ENCODE data around the gene C22orf31. TPM values are rescaled to one million over a fixed set of nuclear protein-coding genes. Genes with fewer than 3 reads are reported as not detected.
"Not testable (repeated sequence)": the region's sequence is repeated elsewhere in the genome, so short reads cannot be mapped to it uniquely, and the experiment has no call there.

Gene C22orf31
- total RNA-seq, 2 donors from 2014 or later: not detected

- no peak overlapping the region for H3K27ac Mint-ChIP-seq
- H3K4me3 Mint-ChIP-seq: no peak overlapping the region
- DNase-seq (peak; percentile 21 to 45 (median 24)), ATAC-seq (peak; percentile 72)
- no peaks in the 10 kb centered on the region for H3K4me1 Mint-ChIP-seq
- H3K27me3 Mint-ChIP-seq: no peaks in the 10 kb centered on the region
- no peaks in the 10 kb centered on the region for H3K9me3 ChIP-seq (ENCODE audit: control insufficient read depth, low read length, poor library complexity, severe bottlenecking)
- no peaks in the 10 kb centered on the region for H3K36me3 Mint-ChIP-seq (ENCODE audit: low read depth)
Measured at GRCh38 chr22:29040385-29041275, 21.0 kb downstream of the C22orf31 start.

- H3K4me1 Mint-ChIP-seq; H3K9me3 ChIP-seq (ENCODE audit: control insufficient read depth, low read length, poor library complexity, severe bottlenecking); H3K27ac Mint-ChIP-seq; ATAC-seq; DNase-seq; H3K36me3 Mint-ChIP-seq (ENCODE audit: low read depth); H3K4me3 Mint-ChIP-seq; H3K27me3 Mint-ChIP-seq: not testable (repeated sequence)
Measured at GRCh38 chr22:29039684-29040083, 21.9 kb downstream of the C22orf31 start.

GRCh38 chr22:29039148-29039547 lies 22.5 kb downstream of the C22orf31 start:
- H3K4me3 Mint-ChIP-seq: no peak overlapping the region
- no peaks in the 10 kb centered on the region for H3K36me3 Mint-ChIP-seq (ENCODE audit: low read depth)
- no peaks in the 10 kb centered on the region for H3K9me3 ChIP-seq (ENCODE audit: control insufficient read depth, low read length, poor library complexity, severe bottlenecking)
- H3K4me1 Mint-ChIP-seq: no peaks in the 10 kb centered on the region
- DNase-seq: no peak
- ATAC-seq: no peak
- H3K27ac Mint-ChIP-seq: no peak overlapping the region
- no peaks in the 10 kb centered on the region for H3K27me3 Mint-ChIP-seq

GRCh38 chr22:29037340-29037932 lies 24.2 kb downstream of the C22orf31 start:
- ATAC-seq: no peak
- Mint-ChIP-seq H3K36me3 (ENCODE audit: low read depth) (no peaks in the 10 kb centered on the region), H3K4me1 (no peaks in the 10 kb centered on the region), H3K4me3 (no peak overlapping the region), H3K27me3 (peaks cover 1% of the 10 kb centered on the region), H3K27ac (no peak overlapping the region)
- no peak for DNase-seq
- H3K9me3 ChIP-seq (ENCODE audit: control insufficient read depth, low read length, poor library complexity, severe bottlenecking): no peaks in the 10 kb centered on the region

GRCh38 chr22:29032584-29032983 lies 29.0 kb downstream of the C22orf31 start:
- Mint-ChIP-seq H3K36me3 (ENCODE audit: low read depth) (peaks cover 2% of the 10 kb centered on the region), H3K4me3 (no peak overlapping the region), H3K27ac (no peak overlapping the region), H3K27me3 (peaks cover 40% of the 10 kb centered on the region), H3K4me1 (peaks cover 5% of the 10 kb centered on the region)
- DNase-seq: no peak
- H3K9me3 ChIP-seq (ENCODE audit: control insufficient read depth, low read length, poor library complexity, severe bottlenecking): no peaks in the 10 kb centered on the region
- no peak for ATAC-seq

- no peaks in the 10 kb centered on the region for H3K9me3 ChIP-seq (ENCODE audit: control insufficient read depth, low read length, poor library complexity, severe bottlenecking)
- ATAC-seq (no peak), DNase-seq (no peak)
- peaks cover 5% of the 10 kb centered on the region for H3K4me1 Mint-ChIP-seq
- no peak overlapping the region for H3K4me3 Mint-ChIP-seq
- peaks cover 2% of the 10 kb centered on the region for H3K36me3 Mint-ChIP-seq (ENCODE audit: low read depth)
- H3K27me3 Mint-ChIP-seq: peaks cover 40% of the 10 kb centered on the region
- H3K27ac Mint-ChIP-seq: no peak overlapping the region
Measured at GRCh38 chr22:29032014-29032475, 29.6 kb downstream of the C22orf31 start.

- ATAC-seq (no peak), DNase-seq (no peak)
- peaks cover 2% of the 10 kb centered on the region for H3K36me3 Mint-ChIP-seq (ENCODE audit: low read depth)
- peak overlapping the region; percentile 36 for H3K4me3 Mint-ChIP-seq
- peaks cover 40% of the 10 kb centered on the region for H3K27me3 Mint-ChIP-seq
- H3K4me1 Mint-ChIP-seq: peaks cover 5% of the 10 kb centered on the region
- no peak overlapping the region for H3K27ac Mint-ChIP-seq
- no peaks in the 10 kb centered on the region for H3K9me3 ChIP-seq (ENCODE audit: control insufficient read depth, low read length, poor library complexity, severe bottlenecking)
Measured at GRCh38 chr22:29031227-29032011, 30.2 kb downstream of the C22orf31 start.

GRCh38 chr22:29030618-29031226 lies 30.9 kb downstream of the C22orf31 start:
- Mint-ChIP-seq H3K36me3 (ENCODE audit: low read depth) (peaks cover 2% of the 10 kb centered on the region), H3K27me3 (peaks cover 40% of the 10 kb centered on the region), H3K4me1 (peaks cover 5% of the 10 kb centered on the region), H3K4me3 (peak overlapping the region; percentile 77), H3K27ac (no peak overlapping the region)
- no peak for DNase-seq
- no peak for ATAC-seq
- H3K9me3 ChIP-seq (ENCODE audit: control insufficient read depth, low read length, poor library complexity, severe bottlenecking): no peaks in the 10 kb centered on the region

GRCh38 chr22:29030016-29030617 lies 31.5 kb downstream of the C22orf31 start:
- no peak for ATAC-seq
- no peaks in the 10 kb centered on the region for H3K9me3 ChIP-seq (ENCODE audit: control insufficient read depth, low read length, poor library complexity, severe bottlenecking)
- no peak for DNase-seq
- Mint-ChIP-seq H3K27ac (no peak overlapping the region), H3K4me1 (peaks cover 5% of the 10 kb centered on the region), H3K36me3 (ENCODE audit: low read depth) (peaks cover 2% of the 10 kb centered on the region), H3K27me3 (peaks cover 46% of the 10 kb centered on the region), H3K4me3 (peak overlapping the region; percentile 77)

GRCh38 chr22:29029202-29030000 lies 32.2 kb downstream of the C22orf31 start:
- ATAC-seq (no peak), DNase-seq (no peak)
- H3K36me3 Mint-ChIP-seq (ENCODE audit: low read depth): peaks cover 2% of the 10 kb centered on the region
- no peak overlapping the region for H3K27ac Mint-ChIP-seq
- no peaks in the 10 kb centered on the region for H3K9me3 ChIP-seq (ENCODE audit: control insufficient read depth, low read length, poor library complexity, severe bottlenecking)
- H3K4me3 Mint-ChIP-seq: no peak overlapping the region
- peaks cover 5% of the 10 kb centered on the region for H3K4me1 Mint-ChIP-seq
- H3K27me3 Mint-ChIP-seq: peaks cover 46% of the 10 kb centered on the region

GRCh38 chr22:29028468-29028867 lies 33.2 kb downstream of the C22orf31 start:
- Mint-ChIP-seq H3K27ac (no peak overlapping the region), H3K4me1 (peaks cover 5% of the 10 kb centered on the region), H3K27me3 (peaks cover 53% of the 10 kb centered on the region), H3K4me3 (no peak overlapping the region), H3K36me3 (ENCODE audit: low read depth) (peaks cover 2% of the 10 kb centered on the region)
- H3K9me3 ChIP-seq (ENCODE audit: control insufficient read depth, low read length, poor library complexity, severe bottlenecking): no peaks in the 10 kb centered on the region
- DNase-seq (no peak), ATAC-seq (no peak)

GRCh38 chr22:29026579-29026978 lies 35.1 kb downstream of the C22orf31 start:
- H3K9me3 ChIP-seq (ENCODE audit: control insufficient read depth, low read length, poor library complexity, severe bottlenecking): no peaks in the 10 kb centered on the region
- H3K36me3 Mint-ChIP-seq (ENCODE audit: low read depth): peaks cover 2% of the 10 kb centered on the region
- peaks cover 5% of the 10 kb centered on the region for H3K4me1 Mint-ChIP-seq
- no peak for ATAC-seq
- H3K27me3 Mint-ChIP-seq: peaks cover 46% of the 10 kb centered on the region
- H3K4me3 Mint-ChIP-seq: no peak overlapping the region
- DNase-seq: no peak
- no peak overlapping the region for H3K27ac Mint-ChIP-seq
